Panc1 (cell line): ENCODE measurements around the gene PTGER4. TPM values are rescaled to one million over a fixed set of nuclear protein-coding genes. Genes with fewer than 3 reads are reported as not detected.

Experiments used
- ATAC-seq: fragments of 200-7000 bp; cut with Tn5 transposase; 2 replicates; pipeline ENCODE4 v1.9.1; 2020; ENCODE audit warnings: mild to moderate bottlenecking, moderate library complexity
- BruUV-seq: library from RNA; stranded (reverse); fragments of 400-500 nt; replicated peaks from 2 replicates; lab custom pipeline; 2021; lab: Mats Ljungman, UMichigan
- CTCF ChIA-PET: fragments of 300-600 bp; sonication (Branson Sonifier 250); formaldehyde crosslinking; loops from one replicate; lab custom pipeline; 2022; ENCODE audit warnings: antibody characterized with exemption; lab: Charles Lee
- POLR2A ChIA-PET: fragments of 300-600 bp; sonication (Branson Sonifier 250); formaldehyde crosslinking; loops from one replicate; lab custom pipeline; 2022; ENCODE audit warnings: antibody characterized with exemption; lab: Charles Lee
- DNase-seq: peaks from one replicate; pipeline ENCODE4 v3.0.0-alpha.2; 2010; ENCODE audit warnings: low read depth, low spot score
- H3K27ac ChIP-seq: 2 replicates; pipeline ENCODE4 v1.5.1; 2011; ENCODE audit warnings: mild to moderate bottlenecking, low read length, inconsistent platforms
- H3K27me3 ChIP-seq: fragments of 200-500 bp; sonication (Bioruptor generic); 2 replicates; pipeline ENCODE4 v1.6.0; 2014; ENCODE audit warnings: low read length, inconsistent platforms; ENCODE audit not compliant: control insufficient read depth, insufficient read depth
- H3K36me3 ChIP-seq: fragments of 200-500 bp; sonication (Bioruptor generic); 2 replicates; pipeline ENCODE4 v1.5.1; 2014; ENCODE audit warnings: inconsistent platforms, mild to moderate bottlenecking, low read length, moderate library complexity; ENCODE audit not compliant: control insufficient read depth, insufficient read depth
- H3K4me1 ChIP-seq: 2 replicates; pipeline ENCODE4 v1.5.1; 2011; ENCODE audit warnings: inconsistent platforms, mild to moderate bottlenecking, low read length, moderate library complexity; ENCODE audit not compliant: control insufficient read depth, insufficient read depth
- H3K4me3 ChIP-seq, 2 experiments: 2 replicates each; pipeline ENCODE4 v1.5.1; 2011 to 2012; ENCODE audit warnings: low read depth in 2 of 2, low read length in 2 of 2, mild to moderate bottlenecking in 2 of 2, inconsistent platforms in 1 of 2, moderate library complexity in 1 of 2
- H3K9me3 ChIP-seq: fragments of 200-500 bp; sonication (Bioruptor generic); 2 replicates; pipeline ENCODE4 v1.5.1; 2014; ENCODE audit warnings: low read depth, mild to moderate bottlenecking, inconsistent platforms, low read length, moderate library complexity; ENCODE audit not compliant: control insufficient read depth, insufficient read depth
- POLR2AphosphoS5 ChIP-seq: IDR thresholded peaks from 2 replicates; pipeline ENCODE4 v1.6.1; 2012; ENCODE audit warnings: mild to moderate bottlenecking, low read depth, low read length, moderate library complexity
- SIN3A ChIP-seq: IDR thresholded peaks from 2 replicates; pipeline ENCODE4 v1.6.1; 2012; ENCODE audit warnings: low read depth, mild to moderate bottlenecking, low read length, moderate library complexity, borderline replicate concordance; ENCODE audit not compliant: insufficient read depth
- TCF7L2 ChIP-seq: IDR thresholded peaks from 2 replicates; pipeline ENCODE4 v1.6.1; 2011; ENCODE audit warnings: mild to moderate bottlenecking, low read depth, low read length, inconsistent platforms
- in situ Hi-C: cut with HindIII; loops from 2 replicates; pipeline ENCODE4 v1.10.0; 2016; ENCODE audit warnings: low sequenced_read_pairs, low pct_unique_long_range_greater_than_20kb
- intact Hi-C: fragments of 100-400 bp; cut with micrococcal nuclease; formaldehyde crosslinking; loops from one replicate; pipeline ENCODE4 v1.10.0; 2022; ENCODE audit not compliant: unreplicated experiment
- total RNA-seq: library from RNA; stranded (reverse); gene quantifications from one replicate; pipeline ENCODE4 v1.2.1, GENCODE V29; 2021; ENCODE audit not compliant: unreplicated experiment
- TF ChIP-seq, protein P1 (sequence below): fragments of 450-650 bp; IDR thresholded peaks from 2 replicates; pipeline ENCODE4 v1.5.1; 2017; ENCODE audit warnings: mild to moderate bottlenecking
- TF ChIP-seq, protein P2 (sequence below), 2 experiments: IDR thresholded peaks; 2 replicates each; pipeline ENCODE4 v1.6.1; 2011 to 2012; ENCODE audit warnings: low read depth in 2 of 2, control low read depth in 1 of 2, low read length in 1 of 2, mild to moderate bottlenecking in 1 of 2, moderate library complexity in 1 of 2; ENCODE audit not compliant: insufficient read depth in 1 of 2

PTGER4 gene
- total RNA-seq, 1 experiment from 2014 or later, result 20.0 TPM

DNA sequence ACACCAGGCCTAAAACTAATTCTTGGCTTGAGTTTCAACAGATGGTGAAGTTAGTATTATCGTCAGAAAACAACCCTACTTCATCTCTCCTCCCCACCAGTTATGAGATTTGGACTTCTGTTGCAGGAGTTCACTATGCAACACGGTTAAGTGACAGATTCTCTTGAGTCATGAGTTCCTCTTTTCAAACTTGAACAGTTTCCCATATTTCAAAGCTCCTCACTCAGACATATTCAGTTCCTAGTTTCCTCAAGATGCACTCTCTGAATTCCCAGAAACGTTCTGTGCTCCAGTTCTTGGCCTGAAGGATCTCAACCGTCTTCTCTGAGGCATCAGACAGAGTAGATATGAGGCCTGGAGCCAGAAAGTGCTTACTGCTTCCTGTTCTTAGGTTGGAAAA, 7.3 kb upstream of the PTGER4 start:
- no peak overlapping the region; the same call in 1 of the 2 replicates for H3K27ac ChIP-seq
- H3K4me3 ChIP-seq, result no peak overlapping the region
- H3K36me3 ChIP-seq, result no peaks in the 10 kb centered on the region
- no peak for ATAC-seq
- peaks cover 10% of the 10 kb centered on the region for H3K4me1 ChIP-seq
- ChIA-PET POLR2A (no interaction called here), CTCF (no interaction called here)
- no peak for DNase-seq
- in situ Hi-C loops, result no loop called here
- TF ChIP-seq, protein P1, sequence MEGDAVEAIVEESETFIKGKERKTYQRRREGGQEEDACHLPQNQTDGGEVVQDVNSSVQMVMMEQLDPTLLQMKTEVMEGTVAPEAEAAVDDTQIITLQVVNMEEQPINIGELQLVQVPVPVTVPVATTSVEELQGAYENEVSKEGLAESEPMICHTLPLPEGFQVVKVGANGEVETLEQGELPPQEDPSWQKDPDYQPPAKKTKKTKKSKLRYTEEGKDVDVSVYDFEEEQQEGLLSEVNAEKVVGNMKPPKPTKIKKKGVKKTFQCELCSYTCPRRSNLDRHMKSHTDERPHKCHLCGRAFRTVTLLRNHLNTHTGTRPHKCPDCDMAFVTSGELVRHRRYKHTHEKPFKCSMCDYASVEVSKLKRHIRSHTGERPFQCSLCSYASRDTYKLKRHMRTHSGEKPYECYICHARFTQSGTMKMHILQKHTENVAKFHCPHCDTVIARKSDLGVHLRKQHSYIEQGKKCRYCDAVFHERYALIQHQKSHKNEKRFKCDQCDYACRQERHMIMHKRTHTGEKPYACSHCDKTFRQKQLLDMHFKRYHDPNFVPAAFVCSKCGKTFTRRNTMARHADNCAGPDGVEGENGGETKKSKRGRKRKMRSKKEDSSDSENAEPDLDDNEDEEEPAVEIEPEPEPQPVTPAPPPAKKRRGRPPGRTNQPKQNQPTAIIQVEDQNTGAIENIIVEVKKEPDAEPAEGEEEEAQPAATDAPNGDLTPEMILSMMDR, result no peak
- no peaks in the 10 kb centered on the region for H3K27me3 ChIP-seq
- no peaks in the 10 kb centered on the region for H3K9me3 ChIP-seq
- intact Hi-C loops, result no loop called here
- BruUV-seq, result no TSS peak

DNA sequence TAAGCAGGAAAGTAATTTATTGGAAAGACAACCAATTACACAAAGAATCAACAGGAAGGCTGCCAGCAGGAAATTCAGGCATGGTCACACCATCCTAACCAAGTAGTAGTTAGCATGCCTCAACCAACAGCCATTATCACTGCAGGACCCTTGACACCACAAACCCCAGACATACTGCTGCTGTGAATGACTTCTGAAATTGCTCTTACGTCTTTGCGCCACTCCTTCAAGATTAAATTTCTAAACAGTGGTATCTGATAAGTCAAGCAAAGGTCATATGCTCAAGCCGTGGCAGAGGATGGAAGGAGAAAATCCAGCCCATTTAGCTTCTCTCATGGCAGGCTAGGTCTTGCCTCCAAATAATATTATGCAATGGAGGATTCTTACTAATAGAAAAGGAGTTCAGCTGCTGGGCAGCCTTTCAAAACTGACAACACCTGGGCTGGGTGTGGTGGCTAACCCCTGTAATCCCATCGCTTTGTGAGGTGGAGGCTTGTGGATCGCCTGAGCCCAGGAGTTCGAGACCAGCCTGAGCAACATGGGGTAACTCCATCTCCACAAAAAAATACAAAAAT, 5.0 kb upstream of the PTGER4 start:
- H3K9me3 ChIP-seq, result no peaks in the 10 kb centered on the region
- peaks cover 18% of the 10 kb centered on the region for H3K4me1 ChIP-seq
- no peak for ATAC-seq
- TF ChIP-seq SIN3A (no peak), TCF7L2 (no peak), POLR2AphosphoS5 (no peak)
- TF ChIP-seq, protein P1, result no peak
- TF ChIP-seq, protein P2, sequence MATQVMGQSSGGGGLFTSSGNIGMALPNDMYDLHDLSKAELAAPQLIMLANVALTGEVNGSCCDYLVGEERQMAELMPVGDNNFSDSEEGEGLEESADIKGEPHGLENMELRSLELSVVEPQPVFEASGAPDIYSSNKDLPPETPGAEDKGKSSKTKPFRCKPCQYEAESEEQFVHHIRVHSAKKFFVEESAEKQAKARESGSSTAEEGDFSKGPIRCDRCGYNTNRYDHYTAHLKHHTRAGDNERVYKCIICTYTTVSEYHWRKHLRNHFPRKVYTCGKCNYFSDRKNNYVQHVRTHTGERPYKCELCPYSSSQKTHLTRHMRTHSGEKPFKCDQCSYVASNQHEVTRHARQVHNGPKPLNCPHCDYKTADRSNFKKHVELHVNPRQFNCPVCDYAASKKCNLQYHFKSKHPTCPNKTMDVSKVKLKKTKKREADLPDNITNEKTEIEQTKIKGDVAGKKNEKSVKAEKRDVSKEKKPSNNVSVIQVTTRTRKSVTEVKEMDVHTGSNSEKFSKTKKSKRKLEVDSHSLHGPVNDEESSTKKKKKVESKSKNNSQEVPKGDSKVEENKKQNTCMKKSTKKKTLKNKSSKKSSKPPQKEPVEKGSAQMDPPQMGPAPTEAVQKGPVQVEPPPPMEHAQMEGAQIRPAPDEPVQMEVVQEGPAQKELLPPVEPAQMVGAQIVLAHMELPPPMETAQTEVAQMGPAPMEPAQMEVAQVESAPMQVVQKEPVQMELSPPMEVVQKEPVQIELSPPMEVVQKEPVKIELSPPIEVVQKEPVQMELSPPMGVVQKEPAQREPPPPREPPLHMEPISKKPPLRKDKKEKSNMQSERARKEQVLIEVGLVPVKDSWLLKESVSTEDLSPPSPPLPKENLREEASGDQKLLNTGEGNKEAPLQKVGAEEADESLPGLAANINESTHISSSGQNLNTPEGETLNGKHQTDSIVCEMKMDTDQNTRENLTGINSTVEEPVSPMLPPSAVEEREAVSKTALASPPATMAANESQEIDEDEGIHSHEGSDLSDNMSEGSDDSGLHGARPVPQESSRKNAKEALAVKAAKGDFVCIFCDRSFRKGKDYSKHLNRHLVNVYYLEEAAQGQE (IDR thresholded peaks at IDR 0.05; ENCODE audit: insufficient read depth in 1 of 2, low read depth in 2 of 2, low read length in 1 of 2), result no peak
- H3K36me3 ChIP-seq, result no peaks in the 10 kb centered on the region
- H3K27me3 ChIP-seq, result no peaks in the 10 kb centered on the region
- DNase-seq, result no peak
- H3K27ac ChIP-seq, result no peak overlapping the region
- intact Hi-C loops (no loop called here), in situ Hi-C loops (no loop called here)
- CTCF ChIA-PET, result no interaction called here
- no peak overlapping the region for H3K4me3 ChIP-seq
- BruUV-seq, result no TSS peak
- POLR2A ChIA-PET, result interaction anchor here (0.6 kb wide), 1 partner anchor 243 kb away, joined by 3 read pairs; no protein-coding TSS in a partner anchor
